WTC11 (cell line): ENCODE results near the gene SMAD7. TPM values are rescaled to one million over a fixed set of nuclear protein-coding genes. Genes with fewer than 3 reads are reported as not detected.

Experiments used
- ATAC-seq: fragments of 200-7000 bp; cut with Tn5 transposase; 2 replicates; pipeline ENCODE4 v1.10.0; 2021; ENCODE audit warnings: mild to moderate bottlenecking, moderate library complexity
- CTCF ChIA-PET: fragments of 300-600 bp; sonication (Branson Sonifier 250); formaldehyde crosslinking; loops from one replicate; lab custom pipeline; 2021; ENCODE audit warnings: antibody characterized with exemption; lab: Charles Lee
- POLR2A ChIA-PET: fragments of 350-600 bp; sonication (Branson Sonifier 250); formaldehyde crosslinking; loops from one replicate; lab custom pipeline; 2021; ENCODE audit warnings: antibody characterized with exemption; lab: Charles Lee
- DNase-seq: peaks from one replicate; pipeline ENCODE4 v3.0.0; 2021; ENCODE audit warnings: low spot score
- H3K27ac Mint-ChIP-seq: 2 replicates; pipeline ENCODE4 v1.8.0; 2021; ENCODE audit warnings: mixed read lengths
- H3K27me3 Mint-ChIP-seq: 2 replicates; pipeline ENCODE4 v1.8.0; 2021; ENCODE audit warnings: low read depth, mild to moderate bottlenecking, moderate library complexity, mixed read lengths
- H3K36me3 Mint-ChIP-seq: 2 replicates; pipeline ENCODE4 v1.8.0; 2021; ENCODE audit warnings: mixed read lengths
- H3K4me1 Mint-ChIP-seq: 2 replicates; pipeline ENCODE4 v1.8.0; 2022; ENCODE audit warnings: mixed read lengths
- H3K4me3 Mint-ChIP-seq: 2 replicates; pipeline ENCODE4 v1.8.0; 2021; ENCODE audit warnings: mild to moderate bottlenecking, moderate library complexity, mixed read lengths
- H3K9me3 Mint-ChIP-seq: 2 replicates; pipeline ENCODE4 v1.8.0; 2021; ENCODE audit warnings: mixed read lengths
- CREB1 ChIP-seq: sonication (generic); formaldehyde crosslinking; IDR thresholded peaks from 2 replicates; pipeline ENCODE4 v1.8.0; 2023; ENCODE audit warnings: mild to moderate bottlenecking, missing genetic modification reagents
- E2F5 ChIP-seq: sonication (generic); formaldehyde crosslinking; IDR thresholded peaks from 2 replicates; pipeline ENCODE4 v1.8.1; 2022; ENCODE audit warnings: mild to moderate bottlenecking, moderate library complexity, missing genetic modification reagents
- EMX1 ChIP-seq: fragments of 250-450 bp; sonication (Bioruptor Pico); IDR thresholded peaks from 2 replicates; pipeline ENCODE4 v1.8.0; 2021; ENCODE audit warnings: mild to moderate bottlenecking
- ERG ChIP-seq: fragments of 250-450 bp; sonication (Bioruptor Pico); IDR thresholded peaks from 2 replicates; pipeline ENCODE4 v1.8.0; 2021; ENCODE audit warnings: mild to moderate bottlenecking
- FOXK1 ChIP-seq: sonication (generic); formaldehyde crosslinking; IDR thresholded peaks from 2 replicates; pipeline ENCODE4 v1.8.0; 2022; ENCODE audit warnings: mild to moderate bottlenecking, moderate library complexity, missing genetic modification reagents
- GTF2I ChIP-seq: fragments of 250-450 bp; sonication (Bioruptor Pico); conservative IDR thresholded peaks from 2 replicates; pipeline ENCODE4 v1.4.0; 2021; ENCODE audit warnings: mild to moderate bottlenecking
- IRF2 ChIP-seq: sonication (generic); formaldehyde crosslinking; IDR thresholded peaks from 2 replicates; pipeline ENCODE4 v1.8.0; 2022; ENCODE audit warnings: low read depth, missing genetic modification reagents, borderline replicate concordance
- KAT7 ChIP-seq: sonication (generic); formaldehyde crosslinking; IDR thresholded peaks from 2 replicates; pipeline ENCODE4 v1.8.1; 2023; ENCODE audit warnings: missing genetic modification reagents, mild to moderate bottlenecking, borderline replicate concordance
- NFYB ChIP-seq: sonication (generic); formaldehyde crosslinking; conservative IDR thresholded peaks from 2 replicates; pipeline ENCODE4 v1.8.0; 2022; ENCODE audit warnings: low read depth, missing genetic modification reagents
- NR1H2 ChIP-seq: sonication (generic); formaldehyde crosslinking; IDR thresholded peaks from 2 replicates; pipeline ENCODE4 v1.9.0; 2021; ENCODE audit warnings: mild to moderate bottlenecking, moderate library complexity, missing genetic modification reagents
- SP1 ChIP-seq: sonication (generic); formaldehyde crosslinking; conservative IDR thresholded peaks from 2 replicates; pipeline ENCODE4 v1.8.1; 2022; ENCODE audit warnings: missing genetic modification reagents
- TP53 ChIP-seq: sonication (generic); formaldehyde crosslinking; IDR thresholded peaks from 2 replicates; pipeline ENCODE4 v1.8.1; 2023; ENCODE audit warnings: mild to moderate bottlenecking, missing genetic modification reagents
- ZNF532 ChIP-seq: fragments of 250-450 bp; sonication (Bioruptor Pico); IDR thresholded peaks from 2 replicates; pipeline ENCODE4 v1.9.0; 2021; ENCODE audit warnings: mild to moderate bottlenecking, borderline replicate concordance
- total RNA-seq: library from RNA; stranded (reverse); gene quantifications from 3 replicates; pipeline ENCODE4 v1.2.3, GENCODE V29; 2021
- TF ChIP-seq, protein P1 (sequence below): sonication (generic); formaldehyde crosslinking; IDR thresholded peaks from 2 replicates; pipeline ENCODE4 v1.8.1; 2023; ENCODE audit warnings: mild to moderate bottlenecking, moderate library complexity, missing genetic modification reagents
- TF ChIP-seq, protein P2 (sequence below): sonication (generic); formaldehyde crosslinking; IDR thresholded peaks from 2 replicates; pipeline ENCODE4 v1.8.1; 2022; ENCODE audit warnings: missing genetic modification reagents, borderline replicate concordance
- TF ChIP-seq, protein P3 (sequence below): fragments of 250-450 bp; sonication (Bioruptor Pico); IDR thresholded peaks from 2 replicates; pipeline ENCODE4 v2.1.2; 2022; ENCODE audit warnings: mild to moderate bottlenecking, moderate library complexity
- TF ChIP-seq, protein P4 (sequence below): sonication (generic); formaldehyde crosslinking; IDR thresholded peaks from 2 replicates; pipeline ENCODE4 v1.8.1; 2023; ENCODE audit warnings: mild to moderate bottlenecking, missing genetic modification reagents, borderline replicate concordance

Gene SMAD7
- total RNA-seq, 1 experiment from 2014 or later, result 44.7 TPM

DNA sequence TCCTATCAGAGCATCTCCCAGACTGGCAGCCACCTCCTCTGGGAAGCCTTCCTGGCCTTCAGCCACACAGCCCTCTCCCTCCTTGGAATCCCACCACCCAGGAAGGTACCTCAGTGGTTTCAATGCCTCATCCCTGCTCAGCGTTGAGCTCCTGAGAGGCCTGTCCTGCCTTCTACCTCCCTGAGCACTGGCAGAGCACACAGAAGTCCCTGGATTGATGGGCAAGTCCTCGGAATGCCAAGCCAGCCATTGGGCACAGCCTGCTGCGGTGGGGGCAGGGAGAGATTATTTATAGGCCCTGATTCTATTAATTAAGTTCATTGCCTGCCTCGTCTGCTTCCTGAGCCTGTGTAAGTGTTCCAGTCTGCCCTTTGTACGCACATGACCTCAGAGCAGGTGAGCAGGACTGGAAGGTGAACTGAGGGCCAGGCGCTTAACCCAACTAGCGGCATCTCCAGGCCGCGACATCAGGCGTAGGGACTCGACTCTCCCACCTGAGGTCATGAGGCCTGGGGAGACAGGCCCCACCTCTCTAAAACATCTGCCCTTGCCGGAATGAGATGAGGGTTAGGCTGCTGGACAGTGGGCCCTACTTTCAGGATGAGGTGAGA lies 63.4 kb downstream of the SMAD7 start:
- ATAC-seq (no peak), DNase-seq (no peak)
- Mint-ChIP-seq H3K9me3 (no peaks in the 10 kb centered on the region), H3K27ac (no peak overlapping the region; the same call in 1 of the 2 replicates), H3K36me3 (no peaks in the 10 kb centered on the region), H3K27me3 (peaks cover 4% of the 10 kb centered on the region; the same call in 1 of the 2 replicates), H3K4me3 (no peak overlapping the region), H3K4me1 (peaks cover 28% of the 10 kb centered on the region)
- POLR2A ChIA-PET, result no interaction called here
- TF ChIP-seq, protein P1, sequence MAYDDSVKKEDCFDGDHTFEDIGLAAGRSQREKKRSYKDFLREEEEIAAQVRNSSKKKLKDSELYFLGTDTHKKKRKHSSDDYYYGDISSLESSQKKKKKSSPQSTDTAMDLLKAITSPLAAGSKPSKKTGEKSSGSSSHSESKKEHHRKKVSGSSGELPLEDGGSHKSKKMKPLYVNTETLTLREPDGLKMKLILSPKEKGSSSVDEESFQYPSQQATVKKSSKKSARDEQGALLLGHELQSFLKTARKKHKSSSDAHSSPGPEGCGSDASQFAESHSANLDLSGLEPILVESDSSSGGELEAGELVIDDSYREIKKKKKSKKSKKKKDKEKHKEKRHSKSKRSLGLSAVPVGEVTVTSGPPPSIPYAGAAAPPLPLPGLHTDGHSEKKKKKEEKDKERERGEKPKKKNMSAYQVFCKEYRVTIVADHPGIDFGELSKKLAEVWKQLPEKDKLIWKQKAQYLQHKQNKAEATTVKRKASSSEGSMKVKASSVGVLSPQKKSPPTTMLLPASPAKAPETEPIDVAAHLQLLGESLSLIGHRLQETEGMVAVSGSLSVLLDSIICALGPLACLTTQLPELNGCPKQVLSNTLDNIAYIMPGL (CRISPR knock-in tag), result no peak
- TF ChIP-seq E2F5, result no peak
- CTCF ChIA-PET, result no interaction called here

- H3K27me3 Mint-ChIP-seq, result peaks cover 4% of the 10 kb centered on the region; the same call in 1 of the 2 replicates
- H3K4me3 Mint-ChIP-seq, result no peak overlapping the region
- H3K9me3 Mint-ChIP-seq, result no peaks in the 10 kb centered on the region
- CTCF ChIA-PET, result no interaction called here
- H3K36me3 Mint-ChIP-seq, result no peaks in the 10 kb centered on the region
- DNase-seq (no peak), ATAC-seq (no peak)
- H3K4me1 Mint-ChIP-seq, result peaks cover 28% of the 10 kb centered on the region
- POLR2A ChIA-PET, result no interaction called here
- no peak overlapping the region for H3K27ac Mint-ChIP-seq
- TF ChIP-seq, protein P2, sequence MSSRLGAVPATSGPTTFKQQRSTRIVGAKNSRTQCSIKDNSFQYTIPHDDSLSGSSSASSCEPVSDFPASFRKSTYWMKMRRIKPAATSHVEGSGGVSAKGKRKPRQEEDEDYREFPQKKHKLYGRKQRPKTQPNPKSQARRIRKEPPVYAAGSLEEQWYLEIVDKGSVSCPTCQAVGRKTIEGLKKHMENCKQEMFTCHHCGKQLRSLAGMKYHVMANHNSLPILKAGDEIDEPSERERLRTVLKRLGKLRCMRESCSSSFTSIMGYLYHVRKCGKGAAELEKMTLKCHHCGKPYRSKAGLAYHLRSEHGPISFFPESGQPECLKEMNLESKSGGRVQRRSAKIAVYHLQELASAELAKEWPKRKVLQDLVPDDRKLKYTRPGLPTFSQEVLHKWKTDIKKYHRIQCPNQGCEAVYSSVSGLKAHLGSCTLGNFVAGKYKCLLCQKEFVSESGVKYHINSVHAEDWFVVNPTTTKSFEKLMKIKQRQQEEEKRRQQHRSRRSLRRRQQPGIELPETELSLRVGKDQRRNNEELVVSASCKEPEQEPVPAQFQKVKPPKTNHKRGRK (CRISPR knock-in tag), result no peak
- TF ChIP-seq KAT7 (CRISPR knock-in tag), result no peak
- TF ChIP-seq, protein P3, sequence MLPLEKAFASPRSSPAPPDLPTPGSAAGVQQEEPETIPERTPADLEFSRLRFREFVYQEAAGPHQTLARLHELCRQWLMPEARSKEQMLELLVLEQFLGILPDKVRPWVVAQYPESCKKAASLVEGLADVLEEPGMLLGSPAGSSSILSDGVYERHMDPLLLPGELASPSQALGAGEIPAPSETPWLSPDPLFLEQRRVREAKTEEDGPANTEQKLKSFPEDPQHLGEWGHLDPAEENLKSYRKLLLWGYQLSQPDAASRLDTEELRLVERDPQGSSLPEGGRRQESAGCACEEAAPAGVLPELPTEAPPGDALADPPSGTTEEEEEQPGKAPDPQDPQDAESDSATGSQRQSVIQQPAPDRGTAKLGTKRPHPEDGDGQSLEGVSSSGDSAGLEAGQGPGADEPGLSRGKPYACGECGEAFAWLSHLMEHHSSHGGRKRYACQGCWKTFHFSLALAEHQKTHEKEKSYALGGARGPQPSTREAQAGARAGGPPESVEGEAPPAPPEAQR (CRISPR knock-in tag), result no peak
- TF ChIP-seq CREB1 (CRISPR knock-in tag), result no peak
- no peak for TF ChIP-seq TP53 (CRISPR knock-in tag)
- TF ChIP-seq, protein P4, sequence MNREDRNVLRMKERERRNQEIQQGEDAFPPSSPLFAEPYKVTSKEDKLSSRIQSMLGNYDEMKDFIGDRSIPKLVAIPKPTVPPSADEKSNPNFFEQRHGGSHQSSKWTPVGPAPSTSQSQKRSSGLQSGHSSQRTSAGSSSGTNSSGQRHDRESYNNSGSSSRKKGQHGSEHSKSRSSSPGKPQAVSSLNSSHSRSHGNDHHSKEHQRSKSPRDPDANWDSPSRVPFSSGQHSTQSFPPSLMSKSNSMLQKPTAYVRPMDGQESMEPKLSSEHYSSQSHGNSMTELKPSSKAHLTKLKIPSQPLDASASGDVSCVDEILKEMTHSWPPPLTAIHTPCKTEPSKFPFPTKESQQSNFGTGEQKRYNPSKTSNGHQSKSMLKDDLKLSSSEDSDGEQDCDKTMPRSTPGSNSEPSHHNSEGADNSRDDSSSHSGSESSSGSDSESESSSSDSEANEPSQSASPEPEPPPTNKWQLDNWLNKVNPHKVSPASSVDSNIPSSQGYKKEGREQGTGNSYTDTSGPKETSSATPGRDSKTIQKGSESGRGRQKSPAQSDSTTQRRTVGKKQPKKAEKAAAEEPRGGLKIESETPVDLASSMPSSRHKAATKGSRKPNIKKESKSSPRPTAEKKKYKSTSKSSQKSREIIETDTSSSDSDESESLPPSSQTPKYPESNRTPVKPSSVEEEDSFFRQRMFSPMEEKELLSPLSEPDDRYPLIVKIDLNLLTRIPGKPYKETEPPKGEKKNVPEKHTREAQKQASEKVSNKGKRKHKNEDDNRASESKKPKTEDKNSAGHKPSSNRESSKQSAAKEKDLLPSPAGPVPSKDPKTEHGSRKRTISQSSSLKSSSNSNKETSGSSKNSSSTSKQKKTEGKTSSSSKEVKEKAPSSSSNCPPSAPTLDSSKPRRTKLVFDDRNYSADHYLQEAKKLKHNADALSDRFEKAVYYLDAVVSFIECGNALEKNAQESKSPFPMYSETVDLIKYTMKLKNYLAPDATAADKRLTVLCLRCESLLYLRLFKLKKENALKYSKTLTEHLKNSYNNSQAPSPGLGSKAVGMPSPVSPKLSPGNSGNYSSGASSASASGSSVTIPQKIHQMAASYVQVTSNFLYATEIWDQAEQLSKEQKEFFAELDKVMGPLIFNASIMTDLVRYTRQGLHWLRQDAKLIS (CRISPR knock-in tag), result no peak
- TF ChIP-seq EMX1, result no peak
- TF ChIP-seq NFYB, result no peak
- no peak for TF ChIP-seq FOXK1 (CRISPR knock-in tag)
- no peak for TF ChIP-seq ZNF532 (CRISPR knock-in tag)
- TF ChIP-seq SP1, result no peak
- TF ChIP-seq ERG, result no peak
- TF ChIP-seq IRF2 (CRISPR knock-in tag), result no peak
- no peak for TF ChIP-seq GTF2I (CRISPR knock-in tag)
- TF ChIP-seq NR1H2 (CRISPR knock-in tag), result no peak
These were observed 64.1 kb downstream of the SMAD7 start for GRCh38 chr18:48886520-48887293.
